GM18502 (cell line): ENCODE results near the gene METTL14.
"Not testable (repeated sequence)": the region's sequence is repeated elsewhere in the genome, so short reads cannot be mapped to it uniquely, and the experiment has no call there.

ENCODE experiments used
- ATAC-seq: cut with Tn5 transposase; IDR thresholded peaks from one replicate; pipeline ENCODE4 v1.9.1; 2021; ENCODE audit warnings: mild to moderate bottlenecking; ENCODE audit not compliant: unreplicated experiment, poor library complexity

Gene METTL14

GRCh38 chr4:118684873-118685811 lies at the start of gene METTL14:
METTL14 (plus strand) TSS chr4:118685392; CDS start chr4:118685535, 143 bp downstream.
- peak; percentile 99 for ATAC-seq

GRCh38 chr4:118636126-118636525 lies 49.1 kb upstream of the METTL14 start:
- ATAC-seq = not testable (repeated sequence)

GRCh38 chr4:118664665-118665064 lies 20.5 kb upstream of the METTL14 start:
- not testable (repeated sequence) for ATAC-seq

DNA sequence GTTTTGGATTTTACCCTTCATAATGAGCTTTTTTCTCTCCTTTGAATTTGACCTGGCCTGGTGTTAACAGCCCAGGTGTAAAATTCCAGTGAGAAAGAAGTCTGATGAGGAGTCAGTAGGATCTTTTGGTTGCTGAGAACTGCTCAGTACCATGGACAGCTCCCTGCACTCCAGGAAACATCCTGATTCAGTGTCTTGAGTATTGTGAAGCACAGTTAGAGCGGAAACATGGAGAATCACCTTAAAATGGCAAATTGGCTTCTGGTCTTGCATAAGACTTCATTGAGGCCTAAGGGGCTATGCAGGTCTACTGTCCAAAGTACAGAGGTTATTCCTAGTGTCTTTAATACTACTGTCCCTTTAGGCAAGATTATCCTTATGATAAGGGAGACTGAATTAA lies 16.0 kb upstream of the METTL14 start:
- not testable (repeated sequence) for ATAC-seq

DNA sequence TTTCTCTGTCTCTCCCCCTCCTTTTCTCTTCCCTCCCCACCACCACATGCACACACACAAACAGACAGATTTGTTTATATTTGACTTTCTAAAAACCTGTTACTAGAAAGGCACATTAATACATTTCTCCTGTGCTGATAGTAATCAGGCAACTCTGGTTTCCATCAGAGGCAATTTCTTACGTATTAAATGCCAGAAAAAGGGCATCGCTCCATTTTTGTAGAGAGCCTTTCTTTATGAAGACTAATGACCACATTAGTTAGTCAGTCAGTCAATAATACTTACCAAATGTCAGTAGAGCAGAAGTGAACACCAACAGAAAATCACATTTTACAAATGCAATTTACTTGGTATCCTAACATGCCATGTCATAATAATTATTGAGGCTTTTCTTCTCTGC lies 14.2 kb upstream of the METTL14 start:
- not testable (repeated sequence) for ATAC-seq

DNA sequence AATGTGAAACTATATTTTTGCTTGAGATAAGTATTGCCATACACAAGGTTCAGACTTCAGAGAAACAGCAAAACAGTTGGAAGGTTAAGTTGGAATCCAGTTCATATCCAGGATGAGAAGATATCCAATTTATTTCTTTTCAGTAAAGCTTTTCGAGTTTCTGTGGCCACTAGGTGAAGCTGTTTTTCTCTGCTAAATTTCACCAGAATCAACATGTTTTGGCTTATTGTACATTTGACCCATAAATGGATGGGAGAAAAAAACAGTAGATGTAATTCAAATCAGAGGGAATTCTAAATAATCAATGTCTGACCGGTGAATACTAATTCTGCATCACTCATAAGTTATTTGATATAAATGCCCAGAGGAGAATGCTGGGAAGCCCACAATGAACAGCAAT lies 9.1 kb upstream of the METTL14 start:
- ATAC-seq = no peak

GRCh38 chr4:118680808-118681207 lies 4.4 kb upstream of the METTL14 start:
- no peak for ATAC-seq

DNA sequence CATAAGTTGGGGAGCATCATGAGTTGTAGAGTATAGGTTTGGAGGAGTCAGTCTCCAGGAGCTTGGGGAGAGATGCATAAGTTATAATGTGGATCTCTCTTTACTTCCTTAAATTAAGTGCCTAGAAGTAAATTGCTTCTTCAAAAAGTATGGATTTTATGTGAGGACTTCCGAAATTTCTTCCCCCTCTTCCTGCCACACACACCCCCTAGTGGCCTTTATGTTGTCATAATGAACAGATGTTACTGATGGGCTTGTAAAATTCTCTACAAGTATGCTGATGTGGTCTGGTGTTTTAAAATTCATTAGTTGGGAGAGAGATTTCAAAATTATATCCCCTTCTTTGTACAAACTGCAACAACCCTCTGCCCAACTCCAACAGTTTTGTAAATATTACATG lies 2.3 kb upstream of the METTL14 start:
- no peak for ATAC-seq

GRCh38 chr4:118683513-118683912 lies 1.7 kb upstream of the METTL14 start:
- ATAC-seq = no peak

DNA sequence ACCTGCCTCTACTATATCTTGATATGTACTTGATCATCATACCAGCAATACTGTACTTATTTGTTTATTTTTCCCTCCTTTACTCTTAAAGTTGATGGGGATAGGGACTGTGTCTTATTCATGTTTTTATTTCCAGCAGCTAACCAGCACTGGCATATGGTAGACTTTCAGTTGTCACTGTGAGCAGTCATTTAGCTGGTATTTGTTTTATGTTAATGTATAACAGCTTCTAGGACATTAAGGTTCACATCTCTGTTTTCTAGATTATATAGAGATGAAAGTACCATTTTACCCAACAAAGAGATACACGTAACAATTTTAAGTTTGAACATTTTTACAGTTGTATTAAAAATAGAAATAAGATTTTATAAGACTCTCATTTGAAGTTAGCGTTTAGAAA lies 17.9 kb downstream of the METTL14 start:
- no peak for ATAC-seq

- no peak for ATAC-seq
These were observed 25.9 kb downstream of the METTL14 start for GRCh38 chr4:118711052-118711451.

DNA sequence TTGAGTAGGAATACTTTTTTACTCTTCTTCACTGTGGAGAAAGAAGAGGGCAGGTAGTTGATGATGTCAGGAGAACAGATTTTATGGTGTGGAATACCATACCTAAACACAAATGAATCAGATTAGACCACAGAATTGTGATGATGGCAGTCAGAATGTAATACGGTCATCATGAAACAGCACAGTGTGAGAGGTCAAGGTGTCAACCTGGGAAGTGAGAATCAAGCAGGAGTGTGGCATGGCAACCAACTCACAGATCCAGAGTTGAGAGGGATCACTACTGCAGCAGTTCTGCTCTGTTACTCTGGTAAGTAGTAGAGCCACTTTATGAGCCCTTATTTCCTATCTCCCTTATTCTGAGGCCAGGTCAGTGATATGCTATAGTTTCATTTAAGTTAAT lies 27.7 kb downstream of the METTL14 start:
- ATAC-seq = peak; percentile 39

DNA sequence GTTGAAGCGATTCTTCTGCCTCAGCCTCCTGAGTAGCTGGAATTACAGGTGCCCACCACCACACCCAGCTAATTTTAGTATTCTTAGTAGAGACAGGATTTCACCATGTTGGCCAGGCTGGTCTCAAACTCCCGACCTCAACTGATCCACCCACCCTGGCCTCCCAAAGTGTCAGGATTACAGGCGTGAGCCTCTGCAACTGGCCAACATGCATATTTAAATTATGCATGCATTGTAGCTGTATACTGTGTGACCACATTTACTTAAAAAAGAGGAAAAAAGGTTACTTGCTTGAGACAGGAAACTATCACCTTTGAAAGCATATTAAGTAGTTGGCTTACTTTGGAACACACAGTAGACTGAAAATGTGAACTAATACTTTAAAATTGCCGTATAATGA lies 29.5 kb downstream of the METTL14 start:
- ATAC-seq = no peak

DNA sequence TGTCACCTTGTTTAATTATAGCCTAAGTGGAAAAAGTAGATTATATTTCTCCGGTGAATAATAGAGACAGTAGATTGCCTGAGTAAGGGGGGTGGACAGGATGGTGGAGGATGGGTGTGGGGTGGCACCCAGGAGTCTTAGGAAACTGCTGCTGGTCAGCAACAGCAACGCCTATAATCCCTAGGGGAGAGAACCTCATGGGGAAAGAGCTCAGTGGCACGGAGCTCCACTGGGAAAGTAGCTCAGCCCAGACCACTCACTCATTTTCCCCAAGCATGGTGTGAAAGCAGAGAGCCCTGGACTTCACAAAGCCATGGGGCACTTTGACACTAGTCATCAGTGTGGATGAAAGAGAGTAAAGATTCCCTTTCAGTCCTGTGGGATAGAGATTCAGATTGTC lies 31.1 kb downstream of the METTL14 start:
- no peak for ATAC-seq

- ATAC-seq = no peak
These were observed 33.4 kb downstream of the METTL14 start for GRCh38 chr4:118718511-118719170.

DNA sequence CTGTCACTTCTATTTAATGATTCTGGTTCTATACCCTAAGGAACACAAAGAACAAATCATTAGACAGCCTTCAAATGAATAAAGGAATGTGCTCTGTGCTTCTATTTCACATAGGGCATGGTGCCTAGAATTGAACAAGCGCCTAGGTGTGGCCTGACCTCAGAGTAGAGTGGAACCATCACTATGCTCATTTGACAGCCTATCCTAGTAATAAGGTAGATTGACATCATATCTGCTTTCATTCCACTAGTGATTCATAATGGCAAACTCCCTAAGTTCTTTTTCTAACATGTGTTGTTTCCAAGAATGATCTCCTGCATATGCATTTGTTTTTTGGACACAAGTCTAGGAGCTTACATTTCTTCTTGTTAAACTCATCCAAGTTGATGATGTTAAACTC lies 36.6 kb downstream of the METTL14 start:
- no peak for ATAC-seq

DNA sequence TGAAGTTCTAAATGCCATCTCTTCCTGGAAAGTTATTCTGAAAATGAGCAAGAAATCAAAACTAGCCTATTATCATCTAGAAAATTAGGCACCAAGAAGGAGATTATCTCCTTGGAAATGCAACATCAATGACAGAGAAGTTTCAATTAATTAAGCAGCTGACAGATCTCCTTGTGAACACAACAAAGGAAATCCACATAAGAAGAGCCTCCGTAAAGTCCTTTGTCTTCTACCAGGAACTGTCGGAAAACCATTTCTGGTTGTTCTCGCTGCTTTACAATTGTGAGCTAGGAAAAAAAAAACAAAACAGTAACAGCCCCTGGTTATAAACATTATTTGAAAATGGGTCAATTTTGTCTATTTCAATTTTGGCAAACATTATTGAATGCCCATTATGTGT lies 38.2 kb downstream of the METTL14 start:
- ATAC-seq = no peak

- no peak for ATAC-seq
These were observed 42.2 kb downstream of the METTL14 start for GRCh38 chr4:118727360-118727759.

GRCh38 chr4:118729287-118730286 lies 44.4 kb downstream of the METTL14 start:
- ATAC-seq = no peak

GRCh38 chr4:118730683-118731082 lies 45.5 kb downstream of the METTL14 start:
- no peak for ATAC-seq
